T-helper 2 cell treated with Interferon-gamma antibody and Interleukin-4, amounts not matched to agents 5 μg/mL and 100 μg/mL, for 36 hours (primary cell): ENCODE data around the gene MAMDC4.
"Not testable (repeated sequence)": the region's sequence is repeated elsewhere in the genome, so short reads cannot be mapped to it uniquely, and the experiment has no call there.

ENCODE experiments used
- DNase-seq: peaks from one replicate; pipeline ENCODE4 v3.0.0; 2021; ENCODE audit warnings: low spot score
- H3K27ac Mint-ChIP-seq: one replicate; pipeline ENCODE4 v1.8.0; 2021; ENCODE audit warnings: mild to moderate bottlenecking, mixed read lengths
- H3K27me3 Mint-ChIP-seq: one replicate; pipeline ENCODE4 v1.8.0; 2021; ENCODE audit warnings: low read depth, mixed read lengths
- H3K36me3 Mint-ChIP-seq: one replicate; pipeline ENCODE4 v1.8.0; 2021; ENCODE audit warnings: low read depth, mixed read lengths
- H3K4me1 Mint-ChIP-seq: one replicate; pipeline ENCODE4 v1.8.0; 2021; ENCODE audit warnings: low read depth, mixed read lengths
- H3K4me3 Mint-ChIP-seq: one replicate; pipeline ENCODE4 v1.8.0; 2022; ENCODE audit warnings: mild to moderate bottlenecking, moderate library complexity, mixed read lengths
- H3K9me3 Mint-ChIP-seq: one replicate; pipeline ENCODE4 v1.8.0; 2021; ENCODE audit warnings: mixed read lengths

The MAMDC4 gene

DNA sequence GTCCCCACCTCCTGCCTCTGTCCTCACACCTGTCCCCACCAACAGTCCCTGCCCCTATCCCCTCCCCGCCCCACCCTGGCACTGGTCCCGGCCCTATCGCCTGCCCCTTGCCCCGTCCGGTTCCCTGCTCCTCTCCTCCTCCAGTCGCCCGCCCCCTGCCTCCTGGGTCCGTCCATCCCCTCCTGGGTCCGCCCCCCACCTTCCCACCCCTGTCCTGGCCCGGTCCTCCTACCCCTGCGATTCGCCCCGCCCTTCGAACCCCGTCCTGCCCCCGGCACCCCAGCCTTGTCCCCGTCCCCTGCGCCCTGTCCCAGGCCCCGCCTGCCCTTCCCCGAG is 13.6 kb downstream of the MAMDC4 start:
- H3K27ac Mint-ChIP-seq, result peak overlapping the region; percentile 89
- no peaks in the 10 kb centered on the region for H3K27me3 Mint-ChIP-seq
- peaks cover 13% of the 10 kb centered on the region for H3K4me1 Mint-ChIP-seq
- H3K4me3 Mint-ChIP-seq, result peak overlapping the region; percentile 89
- H3K9me3 Mint-ChIP-seq, result no peaks in the 10 kb centered on the region
- no peak for DNase-seq
- H3K36me3 Mint-ChIP-seq, result peaks cover 19% of the 10 kb centered on the region

DNA sequence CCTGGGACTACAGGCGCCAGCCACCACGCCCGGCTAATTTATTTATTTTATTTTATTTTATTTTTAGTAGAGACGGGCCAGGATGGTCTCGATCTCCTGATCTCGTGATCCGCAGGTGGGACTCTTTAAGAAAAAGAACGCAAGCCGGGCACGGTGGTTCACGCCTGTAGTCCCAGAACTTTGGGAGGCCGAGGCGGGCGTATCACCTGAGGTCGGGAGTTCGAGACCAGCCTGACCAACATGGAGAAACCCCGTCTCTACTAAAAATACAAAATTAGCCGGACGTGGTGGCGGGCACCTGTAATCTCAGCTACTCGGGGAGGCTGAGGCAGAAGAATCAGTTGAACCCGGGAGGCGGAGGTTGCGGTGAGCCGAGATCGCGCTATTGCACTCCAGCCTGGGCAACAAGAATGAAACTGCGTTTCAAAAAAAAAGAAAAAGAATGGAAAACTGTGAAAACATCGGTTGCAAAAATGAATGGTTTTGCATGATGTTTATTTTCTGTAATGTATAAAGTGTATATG is 14.8 kb downstream of the MAMDC4 start:
- H3K9me3 Mint-ChIP-seq, H3K27me3 Mint-ChIP-seq, DNase-seq: not testable (repeated sequence)
- peak overlapping the region; percentile 75 for H3K4me3 Mint-ChIP-seq
- peaks cover 13% of the 10 kb centered on the region for H3K4me1 Mint-ChIP-seq
- peaks cover 17% of the 10 kb centered on the region for H3K36me3 Mint-ChIP-seq
- H3K27ac Mint-ChIP-seq, result peak overlapping the region; percentile 20

DNA sequence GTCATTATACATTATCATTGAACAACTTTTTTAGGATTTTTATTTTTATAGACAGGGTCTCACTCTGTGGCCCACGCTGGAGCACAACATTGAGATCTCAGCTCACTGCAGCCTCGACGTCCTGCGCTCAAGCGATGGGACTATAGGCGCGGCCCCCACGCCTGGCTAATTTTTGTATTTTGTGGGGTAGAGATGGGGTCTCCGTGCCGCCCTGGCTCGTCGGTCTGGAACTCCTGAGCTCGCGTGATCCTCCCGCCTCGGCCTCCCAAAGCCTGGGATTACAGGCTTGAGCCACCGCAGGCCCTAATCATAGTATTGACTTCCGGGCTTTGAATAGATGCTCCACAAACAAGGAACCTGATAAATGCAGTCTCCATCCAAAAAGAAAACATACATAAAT is 15.3 kb downstream of the MAMDC4 start:
- Mint-ChIP-seq H3K36me3 (peaks cover 12% of the 10 kb centered on the region), H3K4me3 (peak overlapping the region; percentile 75), H3K27ac (no peak overlapping the region), H3K9me3 (peaks cover 5% of the 10 kb centered on the region), H3K4me1 (peaks cover 13% of the 10 kb centered on the region), H3K27me3 (no peaks in the 10 kb centered on the region)
- no peak for DNase-seq

DNA sequence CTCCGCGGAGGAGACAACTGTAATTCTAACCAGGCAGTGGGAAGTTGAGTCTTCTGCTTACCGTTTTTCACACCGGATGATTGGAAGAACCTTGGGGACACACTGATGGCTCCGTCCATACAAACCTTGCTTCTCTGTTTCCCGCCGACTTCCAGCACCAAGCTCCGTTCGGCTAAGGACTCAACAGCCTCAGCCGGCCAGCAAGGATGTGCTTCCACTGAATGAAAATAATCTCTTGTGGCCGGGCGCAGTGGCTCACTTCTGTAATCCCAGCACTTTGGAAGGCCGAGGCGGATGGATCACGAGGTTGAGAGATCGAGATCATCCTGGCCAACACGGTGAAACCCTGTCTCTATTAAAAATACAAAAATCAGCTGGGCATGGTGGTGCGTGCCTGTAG is 15.8 kb downstream of the MAMDC4 start:
- peaks cover 13% of the 10 kb centered on the region for H3K4me1 Mint-ChIP-seq
- peak overlapping the region; percentile 75 for H3K4me3 Mint-ChIP-seq
- no peak overlapping the region for H3K27ac Mint-ChIP-seq
- H3K36me3 Mint-ChIP-seq, result peaks cover 12% of the 10 kb centered on the region
- no peak for DNase-seq
- H3K9me3 Mint-ChIP-seq, result peaks cover 9% of the 10 kb centered on the region
- no peaks in the 10 kb centered on the region for H3K27me3 Mint-ChIP-seq

DNA sequence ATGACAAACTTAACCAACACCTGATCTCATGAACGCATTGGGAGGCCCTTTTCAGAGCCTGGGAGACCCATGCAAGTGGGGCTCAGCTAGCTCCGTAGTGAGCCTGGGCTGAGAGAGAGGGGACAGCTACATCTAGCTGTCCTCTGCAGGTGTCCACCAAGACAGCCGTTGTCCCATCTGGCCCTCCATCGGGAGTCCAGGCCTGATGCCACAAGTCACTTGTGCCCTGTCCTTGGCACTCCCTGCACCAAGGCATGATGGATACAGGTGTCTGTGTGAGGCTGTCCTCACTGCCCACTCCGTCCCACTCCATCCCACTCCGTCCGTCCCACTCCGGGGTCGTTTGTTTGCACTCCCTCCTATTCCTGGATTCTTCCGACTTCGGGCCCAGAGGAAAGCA is 16.5 kb downstream of the MAMDC4 start:
- H3K4me1 Mint-ChIP-seq, result peaks cover 13% of the 10 kb centered on the region

DNA sequence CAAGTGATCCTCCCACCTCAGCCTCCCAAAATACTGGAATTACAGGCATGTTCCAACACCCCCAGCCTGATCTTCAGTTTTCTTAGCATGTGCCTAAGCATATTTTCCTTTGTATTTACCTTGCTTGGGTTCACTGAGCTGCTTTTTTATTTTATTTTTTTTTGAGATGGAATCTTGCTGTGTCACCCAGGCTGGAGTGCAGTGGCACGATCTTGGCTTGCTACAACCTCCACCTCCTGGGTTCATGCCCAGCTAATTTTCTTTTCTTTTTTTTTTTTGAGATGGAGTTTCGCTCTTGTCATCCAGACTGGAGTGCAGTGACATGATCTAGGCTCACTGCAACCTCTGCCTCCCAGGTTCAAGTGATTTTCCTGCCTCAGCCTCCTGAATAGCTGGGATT is 17.5 kb downstream of the MAMDC4 start:
- H3K27ac Mint-ChIP-seq, H3K36me3 Mint-ChIP-seq, DNase-seq, H3K27me3 Mint-ChIP-seq, H3K4me1 Mint-ChIP-seq, H3K9me3 Mint-ChIP-seq, H3K4me3 Mint-ChIP-seq: not testable (repeated sequence)

More for the DNA sequence above, 16.5 kb downstream of the MAMDC4 start:
- H3K27ac Mint-ChIP-seq, result no peak overlapping the region
- peaks cover 6% of the 10 kb centered on the region for H3K36me3 Mint-ChIP-seq
- H3K27me3 Mint-ChIP-seq, result no peaks in the 10 kb centered on the region
- peaks cover 9% of the 10 kb centered on the region for H3K9me3 Mint-ChIP-seq
- DNase-seq, result no peak
- peak overlapping the region; percentile 29 for H3K4me3 Mint-ChIP-seq

DNA sequence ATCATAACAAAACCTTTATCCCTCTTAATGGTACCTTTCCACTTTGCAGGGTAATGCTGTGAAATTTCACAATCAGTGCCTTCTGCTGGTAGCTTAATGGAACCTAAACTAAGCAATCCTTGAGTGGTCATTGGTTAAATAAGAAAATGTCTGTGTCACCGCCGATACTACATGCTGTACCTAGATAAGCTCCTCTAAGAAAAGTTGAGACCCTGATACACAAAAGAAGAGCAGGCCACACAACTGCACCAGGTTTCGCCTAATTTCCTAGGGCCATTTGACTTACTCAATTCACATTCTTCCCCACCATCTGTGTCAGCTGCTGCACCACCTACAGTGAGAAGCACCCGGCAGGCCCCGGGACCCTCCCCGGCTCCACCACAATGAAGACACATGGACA is 23.0 kb downstream of the MAMDC4 start:
- peaks cover 9% of the 10 kb centered on the region for H3K9me3 Mint-ChIP-seq
- no peak for DNase-seq
- peaks cover under 1% of the 10 kb centered on the region for H3K4me1 Mint-ChIP-seq
- H3K4me3 Mint-ChIP-seq, result no peak overlapping the region
- no peaks in the 10 kb centered on the region for H3K36me3 Mint-ChIP-seq
- H3K27ac Mint-ChIP-seq, result no peak overlapping the region
- H3K27me3 Mint-ChIP-seq, result no peaks in the 10 kb centered on the region

DNA sequence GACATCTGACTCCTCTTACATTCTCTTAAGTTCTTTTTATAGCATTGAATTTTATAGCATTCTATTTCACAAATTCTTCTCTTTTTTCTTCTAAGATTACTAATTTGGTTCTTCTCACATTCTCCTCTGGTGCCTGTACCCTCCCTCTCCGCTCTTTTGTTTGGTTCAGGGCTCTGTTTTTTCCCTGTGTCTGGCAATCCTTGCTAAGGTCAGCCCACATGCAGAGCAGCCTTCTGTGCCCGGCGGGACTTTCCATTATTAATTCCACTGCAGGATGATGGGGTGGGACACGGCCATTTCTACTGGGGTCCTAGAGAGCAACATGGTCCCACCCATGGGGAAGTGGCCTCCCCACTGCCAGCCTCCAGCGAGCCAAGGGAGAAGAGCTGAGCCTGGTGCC is 24.3 kb downstream of the MAMDC4 start:
- Mint-ChIP-seq H3K9me3 (peaks cover 7% of the 10 kb centered on the region), H3K27me3 (no peaks in the 10 kb centered on the region), H3K4me3 (no peak overlapping the region), H3K27ac (no peak overlapping the region), H3K36me3 (no peaks in the 10 kb centered on the region), H3K4me1 (peaks cover 7% of the 10 kb centered on the region)
- DNase-seq, result no peak

DNA sequence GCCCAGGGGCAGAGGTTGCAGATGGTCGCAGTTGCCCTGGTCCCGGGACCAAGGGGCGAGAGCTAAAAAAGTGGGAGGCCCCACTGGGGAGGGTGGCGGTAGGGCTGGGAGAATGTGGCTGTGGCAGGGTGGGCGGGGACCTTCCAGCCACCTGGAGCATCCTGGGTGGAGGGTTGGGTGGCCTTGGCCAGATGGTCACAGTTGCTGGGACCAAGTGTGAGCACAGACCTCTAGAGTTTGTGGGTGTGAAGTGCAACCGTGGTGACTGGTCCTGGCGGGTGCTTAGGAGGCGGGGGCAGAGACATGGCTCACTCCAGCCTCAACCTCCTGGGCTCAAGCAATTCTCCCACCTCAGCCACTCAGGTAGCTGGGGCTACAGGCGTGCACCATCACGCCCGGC is 28.5 kb downstream of the MAMDC4 start:
- H3K27me3 Mint-ChIP-seq, result no peaks in the 10 kb centered on the region
- DNase-seq, result no peak
- H3K9me3 Mint-ChIP-seq, result no peaks in the 10 kb centered on the region
- peaks cover 32% of the 10 kb centered on the region for H3K4me1 Mint-ChIP-seq
- peaks cover 6% of the 10 kb centered on the region for H3K36me3 Mint-ChIP-seq
- no peak overlapping the region for H3K4me3 Mint-ChIP-seq
- H3K27ac Mint-ChIP-seq, result peak overlapping the region; percentile 71

DNA sequence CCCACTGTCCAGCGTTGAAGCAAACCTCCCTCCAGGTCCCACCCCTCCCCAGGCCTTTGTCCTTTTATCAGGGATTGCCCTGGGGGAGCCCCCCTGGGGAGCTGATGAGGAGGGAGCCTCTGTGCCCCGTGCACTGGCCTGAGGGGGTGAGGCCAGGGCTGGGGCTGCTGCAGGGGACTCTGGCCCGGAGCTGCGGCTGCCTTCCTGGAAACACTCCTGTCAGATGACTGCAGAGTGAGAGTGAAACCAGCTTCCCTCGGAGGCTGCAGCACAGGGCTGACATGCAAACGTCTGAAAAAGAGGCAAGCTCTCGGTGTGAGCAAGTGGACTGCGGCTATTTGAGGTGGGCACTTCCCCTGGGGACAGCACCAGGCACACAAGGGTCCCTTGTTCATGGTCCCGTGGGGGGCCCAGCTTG is 29.6 kb downstream of the MAMDC4 start:
- Mint-ChIP-seq H3K36me3 (peaks cover 6% of the 10 kb centered on the region), H3K4me1 (peaks cover 32% of the 10 kb centered on the region), H3K27ac (peak overlapping the region; percentile 90), H3K9me3 (no peaks in the 10 kb centered on the region), H3K4me3 (peak overlapping the region; percentile 80), H3K27me3 (no peaks in the 10 kb centered on the region)
- DNase-seq, result peak; percentile 73

DNA sequence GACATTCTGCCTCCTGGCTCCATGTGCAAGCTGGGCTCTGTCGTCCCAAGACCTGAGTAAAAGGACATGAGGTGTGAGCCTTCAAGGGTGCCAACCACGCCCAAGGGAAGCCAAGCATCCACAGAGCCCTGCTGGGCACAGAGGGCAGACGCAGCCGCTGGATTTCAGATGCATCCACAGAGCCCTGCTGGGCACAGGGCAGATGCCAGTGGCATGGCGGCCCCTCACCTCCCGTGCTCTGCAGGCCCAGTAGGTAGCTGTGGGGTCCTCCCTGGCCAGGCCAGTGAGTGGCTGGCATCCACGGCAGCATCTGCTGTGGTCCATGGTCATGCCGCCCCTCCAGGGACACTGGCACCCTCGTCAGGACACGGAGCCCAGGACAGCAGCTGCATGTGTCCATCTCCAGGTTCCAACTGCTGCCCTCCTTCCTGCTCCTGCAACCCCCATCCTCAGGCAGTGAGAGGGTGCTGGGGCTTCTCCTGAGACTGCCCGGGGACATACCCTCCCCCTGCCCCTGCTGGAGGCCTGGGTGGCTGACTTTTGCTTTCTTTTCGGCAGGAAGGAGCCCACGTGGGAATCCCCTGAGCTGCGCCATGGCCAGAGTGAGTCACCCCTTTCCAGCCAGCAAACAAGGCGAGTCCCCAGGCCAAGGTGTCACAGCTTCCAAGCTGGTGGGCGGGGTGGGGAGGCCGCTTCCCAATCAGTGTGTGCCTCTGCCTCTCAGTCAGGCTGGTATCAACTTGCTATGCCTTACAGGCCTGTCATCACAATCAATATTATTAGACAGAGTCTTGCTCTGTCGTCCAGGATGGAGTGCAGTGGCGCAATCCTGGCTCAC is 30.2 kb downstream of the MAMDC4 start:
- H3K36me3 Mint-ChIP-seq, result peaks cover 8% of the 10 kb centered on the region
- peak overlapping the region; percentile 90 for H3K27ac Mint-ChIP-seq
- H3K4me1 Mint-ChIP-seq, result peaks cover 35% of the 10 kb centered on the region
- peak; percentile 94 for DNase-seq
- H3K4me3 Mint-ChIP-seq, result peak overlapping the region; percentile 80
- no peaks in the 10 kb centered on the region for H3K27me3 Mint-ChIP-seq
- no peaks in the 10 kb centered on the region for H3K9me3 Mint-ChIP-seq

DNA sequence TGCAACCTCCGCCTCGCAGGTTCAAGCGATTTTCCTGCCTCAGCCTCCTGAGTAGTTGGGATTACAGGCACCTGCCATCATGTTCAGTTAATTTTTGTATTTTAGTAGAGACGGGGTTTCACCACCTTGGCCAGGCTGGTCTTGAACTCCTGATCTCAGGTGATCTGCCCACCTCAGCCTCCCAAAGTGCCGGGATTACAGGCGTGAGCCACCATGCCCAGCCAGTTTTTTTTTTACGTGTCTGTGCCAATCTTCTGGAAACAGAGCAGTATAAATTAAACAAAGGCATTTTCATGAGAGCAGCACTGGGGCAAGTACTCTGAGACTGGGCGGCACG is 30.8 kb downstream of the MAMDC4 start:
- H3K4me1 Mint-ChIP-seq, result peaks cover 39% of the 10 kb centered on the region
- not testable (repeated sequence) for DNase-seq, H3K27me3 Mint-ChIP-seq

DNA sequence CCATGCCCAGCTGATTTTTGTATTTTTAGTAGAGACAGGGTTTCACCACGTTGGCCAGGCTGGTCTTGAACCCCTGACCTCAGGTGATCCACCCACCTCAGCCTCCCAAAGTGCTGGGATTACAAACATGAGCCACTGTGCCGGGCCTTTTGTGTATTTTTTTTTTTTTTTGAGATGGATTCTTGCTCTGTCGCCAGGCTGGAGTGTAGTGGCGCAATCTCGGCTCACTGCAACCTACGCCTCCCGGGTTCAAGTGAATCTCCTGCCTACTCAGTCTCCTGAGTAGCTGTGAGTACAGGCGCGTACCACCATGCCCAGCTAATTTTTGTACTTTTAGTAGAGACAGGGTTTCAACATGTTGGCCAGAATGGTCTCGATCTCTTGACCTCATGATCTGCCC is 31.5 kb downstream of the MAMDC4 start:
- not testable (repeated sequence) for H3K27me3 Mint-ChIP-seq, DNase-seq, H3K9me3 Mint-ChIP-seq
- peak overlapping the region; percentile 80 for H3K4me3 Mint-ChIP-seq
- peaks cover 40% of the 10 kb centered on the region for H3K4me1 Mint-ChIP-seq
- peak overlapping the region; percentile 90 for H3K27ac Mint-ChIP-seq
- peaks cover 11% of the 10 kb centered on the region for H3K36me3 Mint-ChIP-seq

More for the DNA sequence above, 30.8 kb downstream of the MAMDC4 start:
- Mint-ChIP-seq H3K27ac (peak overlapping the region; percentile 90), H3K4me3 (peak overlapping the region; percentile 80)
- not testable (repeated sequence) for H3K36me3 Mint-ChIP-seq, H3K9me3 Mint-ChIP-seq

DNA sequence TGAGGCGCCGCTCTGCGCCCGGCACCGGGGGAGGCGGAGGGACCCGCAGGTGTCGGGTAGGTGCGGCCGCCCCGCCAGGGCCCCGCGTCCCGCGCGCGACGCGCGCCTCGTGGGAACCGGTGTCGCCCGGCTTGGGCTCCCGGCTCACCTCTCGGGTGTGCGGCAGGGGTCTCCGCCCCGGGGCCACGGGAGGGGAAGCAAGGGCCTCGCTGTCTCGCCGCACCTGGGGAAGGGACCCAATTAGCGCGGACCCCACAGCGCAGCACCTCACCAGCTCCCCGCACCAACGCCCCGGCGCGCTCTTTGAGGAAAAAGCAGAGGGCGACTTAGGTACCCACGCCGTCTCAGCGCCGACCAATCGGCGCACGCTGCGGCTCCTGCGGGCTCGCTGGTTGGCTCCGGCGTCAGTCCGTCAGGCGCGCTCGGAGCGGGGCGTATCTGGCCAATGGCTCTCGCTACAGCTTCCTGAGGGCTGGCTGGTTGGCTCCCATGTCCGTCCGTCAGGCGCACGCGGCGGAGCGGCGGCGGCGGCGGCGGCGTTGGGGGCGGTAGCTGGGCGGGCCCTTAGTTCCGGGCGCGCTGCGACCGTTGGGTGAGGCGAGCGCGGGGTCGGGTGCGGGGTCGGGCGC is 33.9 kb downstream of the MAMDC4 start, which contains the start of gene TRAF2:
TRAF2 (plus strand) TSS at position 567 of the 629 bp plus-strand sequence. CDS start 12,225 bp downstream, outside the sequence.
- H3K27me3 Mint-ChIP-seq, result no peaks in the 10 kb centered on the region
- DNase-seq, result peak; percentile 99
- H3K27ac Mint-ChIP-seq, result peak within 1 kb of the TSS; percentile 90
- peaks cover 37% of the 10 kb centered on the region for H3K4me1 Mint-ChIP-seq
- H3K36me3 Mint-ChIP-seq, result peaks cover 14% of the 10 kb centered on the region
- H3K9me3 Mint-ChIP-seq, result no peaks in the 10 kb centered on the region
- H3K4me3 Mint-ChIP-seq, result peak within 1 kb of the TSS; percentile 98
